Natural killer cell (primary cell): ENCODE results near the gene TUBB4A. TPM values are rescaled to one million over a fixed set of nuclear protein-coding genes. Genes with fewer than 3 reads are reported as not detected.

Experiments
- ATAC-seq, 3 donors: fragments of 150-1000 bp in 2 of 3; fragments of 200-7000 bp in 1 of 3; cut with Tn5 transposase; 1 replicate in 1 of 3; 2 replicates in 2 of 3; pipeline ENCODE4 v1.10.0; 2021; ENCODE audit warnings: mild to moderate bottlenecking in 2 of 3, moderate library complexity in 2 of 3
- DNase-seq, 2 donors: peaks; one replicate each; pipeline versions ENCODE4 v3.0.0 to v3.0.0-alpha.2; 2013 to 2021; ENCODE audit warnings: mixed read lengths in 1 of 2
- H3K27ac ChIP-seq: one replicate; pipeline ENCODE4 v1.5.1; 2013; ENCODE audit warnings: mild to moderate bottlenecking, low read length
- H3K27me3 ChIP-seq: one replicate; pipeline ENCODE4 v1.6.1; 2013; ENCODE audit warnings: low read length; ENCODE audit not compliant: control insufficient read depth, insufficient read depth
- H3K36me3 ChIP-seq: one replicate; pipeline ENCODE4 v1.6.1; 2013; ENCODE audit warnings: low read length; ENCODE audit not compliant: control insufficient read depth, insufficient read depth
- H3K4me1 ChIP-seq: one replicate; pipeline ENCODE4 v1.6.1; 2013; ENCODE audit warnings: low read length; ENCODE audit not compliant: control insufficient read depth, insufficient read depth
- H3K4me3 ChIP-seq: one replicate; pipeline ENCODE4 v1.5.1; 2013; ENCODE audit warnings: low read length
- H3K9me3 ChIP-seq: one replicate; pipeline ENCODE4 v1.6.1; 2013; ENCODE audit warnings: low read length; ENCODE audit not compliant: control insufficient read depth, insufficient read depth
- H3K27ac Mint-ChIP-seq, 2 donors: one replicate each; pipeline ENCODE4 v1.8.0; 2022; ENCODE audit warnings: mild to moderate bottlenecking in 2 of 2, mixed read lengths in 2 of 2, moderate library complexity in 1 of 2
- H3K27me3 Mint-ChIP-seq, 2 donors: one replicate each; pipeline ENCODE4 v1.8.0; 2022; ENCODE audit warnings: low read depth in 2 of 2, mixed read lengths in 2 of 2
- H3K36me3 Mint-ChIP-seq: one replicate; pipeline ENCODE4 v1.8.0; 2022; ENCODE audit warnings: mixed read lengths
- H3K4me1 Mint-ChIP-seq, 2 donors: one replicate each; pipeline ENCODE4 v1.8.0; 2022; ENCODE audit warnings: mixed read lengths in 2 of 2
- H3K4me3 Mint-ChIP-seq: one replicate; pipeline ENCODE4 v1.8.0; 2022; ENCODE audit warnings: mild to moderate bottlenecking, moderate library complexity, mixed read lengths
- H3K9me3 Mint-ChIP-seq, 2 donors: one replicate each; pipeline ENCODE4 v1.8.0; 2022; ENCODE audit warnings: mixed read lengths in 2 of 2
- CTCF ChIP-seq: fragments of 200-600 bp; IDR thresholded peaks from one replicate; pipeline ENCODE4 v1.8.0; 2022; ENCODE audit warnings: antibody characterized with exemption
- WGBS: methylation state at CpG from one replicate; pipeline ENCODE4 v1.1.7; 2013; ENCODE audit warnings: missing lambda C conversion rate; ENCODE audit not compliant: insufficient coverage; 5-methylcytosine and 5-hydroxymethylcytosine counted together
- intact Hi-C: fragments of 100-400 bp; cut with micrococcal nuclease; formaldehyde crosslinking; loops from one replicate; pipeline ENCODE4 v1.14.2; 2022
- total RNA-seq, 4 donors: library from RNA; stranded (reverse); fragments of 120-200 nt in 1 of 4; gene quantifications; one replicate each; pipeline versions ENCODE4 v1.2.3 to v1.2.4, GENCODE V29; 2013 to 2022

The TUBB4A gene
- total RNA-seq, 3 donors from 2014 or later (not counting 1 experiment from before 2014, with no cell fraction given) = 0.40 to 2.6 (median 1.8) TPM

GRCh38 chr19:6490134-6490533 lies 12.0 kb downstream of the TUBB4A start:
- Mint-ChIP-seq H3K9me3 (peaks cover 0 to 2% of the 10 kb centered on the region in 2 donors), H3K27me3 (peaks cover 0 to 4% of the 10 kb centered on the region in 2 donors), H3K36me3 (no peaks in the 10 kb centered on the region), H3K4me1 (peaks cover 14 to 15% of the 10 kb centered on the region in 2 donors), H3K27ac (peak overlapping the region; percentile 13 to 77), H3K4me3 (peak overlapping the region; percentile 79)
- Histone ChIP-seq H3K4me3 (peak overlapping the region; percentile 33), H3K27ac (peak overlapping the region; percentile 49), H3K9me3 (no peaks in the 10 kb centered on the region), H3K27me3 (no peaks in the 10 kb centered on the region), H3K4me1 (peaks cover 11% of the 10 kb centered on the region), H3K36me3 (no peaks in the 10 kb centered on the region)
- WGBS = 80% methylated on average over 2 of the region's 2 CpGs
- DNase-seq (no peak), ATAC-seq (no peak)
- intact Hi-C loops = no loop called here
- no peak for TF ChIP-seq CTCF

- H3K4me3 Mint-ChIP-seq = peak overlapping the region; percentile 79
- peaks cover 0 to 2% of the 10 kb centered on the region in 2 donors for H3K9me3 Mint-ChIP-seq
- H3K4me1 ChIP-seq = peaks cover 11% of the 10 kb centered on the region
- H3K9me3 ChIP-seq = no peaks in the 10 kb centered on the region
- H3K27ac ChIP-seq = peak overlapping the region; percentile 49
- no peaks in the 10 kb centered on the region for H3K27me3 ChIP-seq
- H3K36me3 ChIP-seq = no peaks in the 10 kb centered on the region
- DNase-seq (peak in 1 of 2 donors; percentile 44), ATAC-seq (peak in 2 of 3 donors; percentile 60 to 62)
- H3K27me3 Mint-ChIP-seq = peaks cover 0 to 4% of the 10 kb centered on the region in 2 donors
- H3K4me1 Mint-ChIP-seq = peaks cover 14 to 15% of the 10 kb centered on the region in 2 donors
- intact Hi-C loops = no loop called here
- no peaks in the 10 kb centered on the region for H3K36me3 Mint-ChIP-seq
- peak overlapping the region; percentile 13 to 77 for H3K27ac Mint-ChIP-seq
- no peak for TF ChIP-seq CTCF
- WGBS = 50% methylated on average over 13 of the region's 15 CpGs
- H3K4me3 ChIP-seq = peak overlapping the region; percentile 33
Observed at GRCh38 chr19:6489278-6490061, 12.6 kb downstream of the TUBB4A start.

GRCh38 chr19:6484831-6485230 lies 17.3 kb downstream of the TUBB4A start:
- H3K4me1 ChIP-seq = peaks cover 48% of the 10 kb centered on the region
- TF ChIP-seq CTCF = no peak
- H3K27me3 ChIP-seq = no peaks in the 10 kb centered on the region
- Mint-ChIP-seq H3K36me3 (no peaks in the 10 kb centered on the region), H3K27ac (no peak overlapping the region), H3K4me3 (no peak overlapping the region), H3K27me3 (no peaks in the 10 kb centered on the region), H3K9me3 (no peaks in the 10 kb centered on the region), H3K4me1 (peaks cover 47 to 51% of the 10 kb centered on the region in 2 donors)
- H3K27ac ChIP-seq = no peak overlapping the region
- peaks cover 2% of the 10 kb centered on the region for H3K36me3 ChIP-seq
- ATAC-seq (no peak), DNase-seq (no peak)
- intact Hi-C loops = no loop called here
- 99% methylated on average over 6 of the region's 7 CpGs for WGBS
- no peaks in the 10 kb centered on the region for H3K9me3 ChIP-seq
- H3K4me3 ChIP-seq = no peak overlapping the region
